ENCODE results near the gene ATIC.

ATIC gene

GRCh38 chr2:215388002-215388728, 76.3 kb downstream of the ATIC start:
- no peak overlapping the region for H3K4me3 ChIP-seq (ENCODE audit: low read depth, low read length)
- DNase-seq (ENCODE audit: low read depth), result no peak
- TF ChIP-seq, protein P1, sequence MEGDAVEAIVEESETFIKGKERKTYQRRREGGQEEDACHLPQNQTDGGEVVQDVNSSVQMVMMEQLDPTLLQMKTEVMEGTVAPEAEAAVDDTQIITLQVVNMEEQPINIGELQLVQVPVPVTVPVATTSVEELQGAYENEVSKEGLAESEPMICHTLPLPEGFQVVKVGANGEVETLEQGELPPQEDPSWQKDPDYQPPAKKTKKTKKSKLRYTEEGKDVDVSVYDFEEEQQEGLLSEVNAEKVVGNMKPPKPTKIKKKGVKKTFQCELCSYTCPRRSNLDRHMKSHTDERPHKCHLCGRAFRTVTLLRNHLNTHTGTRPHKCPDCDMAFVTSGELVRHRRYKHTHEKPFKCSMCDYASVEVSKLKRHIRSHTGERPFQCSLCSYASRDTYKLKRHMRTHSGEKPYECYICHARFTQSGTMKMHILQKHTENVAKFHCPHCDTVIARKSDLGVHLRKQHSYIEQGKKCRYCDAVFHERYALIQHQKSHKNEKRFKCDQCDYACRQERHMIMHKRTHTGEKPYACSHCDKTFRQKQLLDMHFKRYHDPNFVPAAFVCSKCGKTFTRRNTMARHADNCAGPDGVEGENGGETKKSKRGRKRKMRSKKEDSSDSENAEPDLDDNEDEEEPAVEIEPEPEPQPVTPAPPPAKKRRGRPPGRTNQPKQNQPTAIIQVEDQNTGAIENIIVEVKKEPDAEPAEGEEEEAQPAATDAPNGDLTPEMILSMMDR (conservative IDR thresholded peaks at IDR 0.05; ENCODE audit: low read depth, low read length), result no peak

DNA sequence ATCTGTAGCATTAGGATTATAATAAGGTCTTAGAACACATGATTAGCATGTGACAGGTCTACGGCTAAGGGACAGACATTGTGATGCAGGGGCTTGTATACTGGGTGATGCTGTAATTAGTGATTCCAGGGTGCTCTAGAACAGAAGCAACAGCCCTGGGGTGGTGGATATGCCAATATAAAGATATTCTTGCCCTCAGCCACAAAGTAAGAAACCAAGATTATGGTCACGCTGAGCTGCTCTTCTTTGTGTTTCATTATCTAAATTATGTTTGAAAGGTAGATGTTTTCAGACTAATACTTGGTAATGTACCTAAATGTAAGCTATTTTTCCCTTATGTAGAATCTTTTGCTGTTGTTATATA, 78.7 kb downstream of the ATIC start:
- no peak for DNase-seq (ENCODE audit: low read depth)
- TF ChIP-seq, protein P1 (conservative IDR thresholded peaks at IDR 0.05; ENCODE audit: low read depth, low read length), result no peak
- H3K4me3 ChIP-seq (ENCODE audit: low read depth, low read length), result no peak overlapping the region

- no peak for DNase-seq (ENCODE audit: low read depth)
- no peak overlapping the region for H3K4me3 ChIP-seq (ENCODE audit: low read depth, low read length)
- TF ChIP-seq, protein P1 (conservative IDR thresholded peaks at IDR 0.05; ENCODE audit: low read depth, low read length), result no peak
Observed at GRCh38 chr2:215391531-215391930, 79.7 kb downstream of the ATIC start.

GRCh38 chr2:215392164-215392563, 80.3 kb downstream of the ATIC start:
- H3K4me3 ChIP-seq (ENCODE audit: low read depth, low read length), result no peak overlapping the region
- TF ChIP-seq, protein P1 (conservative IDR thresholded peaks at IDR 0.05; ENCODE audit: low read depth, low read length), result no peak
- no peak for DNase-seq (ENCODE audit: low read depth)

DNA sequence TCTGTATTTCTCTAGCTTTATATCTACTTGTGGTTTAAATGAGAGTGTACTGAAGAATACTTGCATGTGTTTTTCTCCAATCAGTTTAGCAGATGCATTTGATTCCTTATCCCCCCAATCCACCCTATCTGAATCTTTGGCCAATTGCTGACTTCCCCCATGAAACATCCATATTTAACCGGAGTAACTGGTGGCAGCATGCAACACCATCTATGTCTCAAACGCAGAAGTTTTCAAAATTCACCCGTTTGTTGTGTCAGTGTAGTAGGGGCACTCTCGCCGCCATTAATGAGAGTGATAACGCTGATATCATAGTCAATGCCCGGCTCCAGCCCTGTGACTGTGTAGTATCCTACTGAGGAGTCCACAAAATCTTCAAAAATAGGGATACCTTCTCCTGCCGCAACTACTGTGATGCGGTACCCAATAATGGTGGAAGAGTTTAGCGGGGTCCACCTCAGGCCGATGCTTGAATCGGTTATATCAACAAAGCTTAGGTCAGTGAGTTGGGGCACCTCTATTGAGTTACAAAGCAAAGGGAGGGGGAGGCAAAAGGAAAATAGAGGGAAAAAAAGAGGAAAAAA, 80.9 kb downstream of the ATIC start:
- no peak overlapping the region for H3K4me3 ChIP-seq (ENCODE audit: low read depth, low read length)
- DNase-seq (ENCODE audit: low read depth), result no peak
- TF ChIP-seq, protein P1 (conservative IDR thresholded peaks at IDR 0.05; ENCODE audit: low read depth, low read length), result no peak

DNA sequence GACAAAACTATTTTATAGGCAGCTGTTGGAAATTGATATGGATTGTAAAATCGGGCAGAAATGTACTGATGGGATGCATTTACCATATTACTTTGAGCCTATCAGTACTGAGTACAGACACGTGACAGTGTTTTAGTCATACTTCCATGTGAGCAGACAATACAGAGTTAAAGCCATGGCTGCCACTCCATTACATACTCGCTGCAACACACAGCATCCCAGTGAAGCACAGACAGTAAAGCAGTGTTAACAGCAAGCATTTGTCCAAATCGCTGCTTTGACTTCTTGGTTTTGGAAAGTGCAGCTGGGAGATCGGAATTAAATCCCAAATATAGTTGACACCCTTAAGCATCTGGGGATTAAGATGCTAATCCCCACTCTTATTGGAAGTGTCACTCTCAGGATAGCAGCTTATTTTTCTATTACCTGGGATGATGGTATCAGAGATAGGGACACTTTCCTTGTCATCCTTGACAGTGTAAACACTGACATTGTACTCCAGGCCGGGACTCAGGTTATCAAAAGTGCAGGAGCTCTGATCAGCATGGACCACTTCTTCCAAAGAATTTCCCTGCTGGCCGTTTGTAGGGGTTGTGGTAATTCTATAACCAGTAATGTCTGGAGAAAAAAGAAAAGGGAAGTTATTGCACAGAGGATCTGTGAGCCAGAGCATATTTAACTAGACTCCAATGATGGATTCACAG, 82.4 kb downstream of the ATIC start:
- DNase-seq (ENCODE audit: low read depth), result no peak
- H3K4me3 ChIP-seq (ENCODE audit: low read depth, low read length), result no peak overlapping the region
- TF ChIP-seq, protein P1 (conservative IDR thresholded peaks at IDR 0.05; ENCODE audit: low read depth, low read length), result no peak

All from choroid plexus epithelial cell (primary cell).